Epithelial cell of esophagus (primary cell): ENCODE measurements around the gene KRT23.

ENCODE experiments used
- DNase-seq: peaks from one replicate; pipeline ENCODE4 v3.0.0; 2010; ENCODE audit warnings: low read depth
- H3K4me3 ChIP-seq: 2 replicates; pipeline ENCODE4 v1.5.1; 2011; ENCODE audit warnings: mild to moderate bottlenecking, low read length, control low read depth
- CTCF ChIP-seq: IDR thresholded peaks from 2 replicates; pipeline ENCODE4 v1.5.1; 2011; ENCODE audit warnings: low read depth, mild to moderate bottlenecking, low read length, control low read depth, inconsistent platforms; ENCODE audit not compliant: insufficient read depth; ENCODE audit errors: missing control alignments

KRT23 gene

GRCh38 chr17:40960144-40960543, 22.7 kb upstream of the KRT23 start:
- no peak for TF ChIP-seq CTCF
- H3K4me3 ChIP-seq, result no peak overlapping the region
- peak; percentile 51 for DNase-seq

- TF ChIP-seq CTCF, result no peak
- peak; percentile 90 for DNase-seq
- H3K4me3 ChIP-seq, result no peak overlapping the region
Observed at GRCh38 chr17:40958086-40958953, 20.9 kb upstream of the KRT23 start.

GRCh38 chr17:40956401-40957254, 19.2 kb upstream of the KRT23 start:
- no peak overlapping the region for H3K4me3 ChIP-seq
- TF ChIP-seq CTCF, result no peak
- DNase-seq, result peak; percentile 98

GRCh38 chr17:40953881-40954280, 16.4 kb upstream of the KRT23 start:
- TF ChIP-seq CTCF, result no peak
- H3K4me3 ChIP-seq, result no peak overlapping the region
- DNase-seq, result peak; percentile 99

- no peak overlapping the region for H3K4me3 ChIP-seq
- peak; percentile 96 for DNase-seq
- no peak for TF ChIP-seq CTCF
Observed at GRCh38 chr17:40952661-40953060, 15.2 kb upstream of the KRT23 start.

GRCh38 chr17:40952154-40952553, 14.7 kb upstream of the KRT23 start:
- H3K4me3 ChIP-seq, result no peak overlapping the region
- no peak for DNase-seq
- no peak for TF ChIP-seq CTCF
